ENCODE measurements around the gene USP17L19. TPM values are rescaled to one million over a fixed set of nuclear protein-coding genes. Genes with fewer than 3 reads are reported as not detected.
"Not testable (repeated sequence)": the region's sequence is repeated elsewhere in the genome, so short reads cannot be mapped to it uniquely, and the experiment has no call there.

USP17L19 gene, protein sequence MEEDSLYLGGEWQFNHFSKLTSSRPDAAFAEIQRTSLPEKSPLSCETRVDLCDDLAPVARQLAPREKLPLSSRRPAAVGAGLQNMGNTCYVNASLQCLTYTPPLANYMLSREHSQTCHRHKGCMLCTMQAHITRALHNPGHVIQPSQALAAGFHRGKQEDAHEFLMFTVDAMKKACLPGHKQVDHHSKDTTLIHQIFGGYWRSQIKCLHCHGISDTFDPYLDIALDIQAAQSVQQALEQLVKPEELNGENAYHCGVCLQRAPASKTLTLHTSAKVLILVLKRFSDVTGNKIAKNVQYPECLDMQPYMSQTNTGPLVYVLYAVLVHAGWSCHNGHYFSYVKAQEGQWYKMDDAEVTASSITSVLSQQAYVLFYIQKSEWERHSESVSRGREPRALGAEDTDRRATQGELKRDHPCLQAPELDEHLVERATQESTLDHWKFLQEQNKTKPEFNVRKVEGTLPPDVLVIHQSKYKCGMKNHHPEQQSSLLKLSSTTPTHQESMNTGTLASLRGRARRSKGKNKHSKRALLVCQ
- total RNA-seq = not detected in 2 replicates

DNA sequence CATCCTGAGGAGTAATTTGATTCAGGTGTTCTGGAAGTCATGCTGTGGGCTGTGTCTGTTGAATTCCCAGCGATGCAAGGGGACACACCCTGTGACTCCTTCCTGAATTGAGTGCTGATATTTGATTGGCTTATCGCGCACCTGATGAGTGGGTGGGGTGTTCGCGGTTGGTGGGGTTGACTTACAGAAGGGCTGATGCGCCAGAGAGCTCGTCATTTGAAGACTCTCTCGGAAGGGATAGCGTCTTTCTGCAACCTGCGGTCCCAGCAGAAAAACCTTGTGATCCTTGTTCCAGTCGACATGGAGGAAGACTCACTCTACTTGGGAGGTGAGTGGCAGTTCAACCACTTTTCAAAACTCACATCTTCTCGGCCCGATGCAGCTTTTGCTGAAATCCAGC, at the start of gene USP17L19:
TSS of gene USP17L19 (plus strand) at position 301 of the 400 bp plus-strand sequence. CDS start at position 301, 0 bp downstream.
- not testable (repeated sequence) for DNase-seq (ENCODE audit: low read depth)

DNA sequence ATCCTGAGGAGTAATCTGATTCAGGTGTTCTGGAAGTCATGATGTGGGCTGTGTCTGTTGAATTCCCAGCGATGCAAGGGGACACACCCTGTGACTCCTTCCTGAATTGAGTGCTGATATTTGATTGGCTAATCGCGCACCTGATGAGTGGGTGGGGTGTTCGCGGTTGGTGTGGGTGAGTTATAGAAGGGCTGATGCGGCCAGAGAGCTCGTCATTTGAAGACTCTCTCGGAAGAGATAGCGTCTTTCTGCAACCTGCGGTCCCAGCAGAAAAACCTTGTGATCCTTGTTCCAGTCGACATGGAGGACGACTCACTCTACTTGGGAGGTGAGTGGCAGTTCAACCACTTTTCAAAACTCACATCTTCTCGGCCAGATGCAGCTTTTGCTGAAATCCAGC, 42.8 kb upstream of the USP17L19 start, which contains the start of gene USP17L10:
TSS of gene USP17L10 (plus strand) at position 301 of the 400 bp plus-strand sequence. CDS start at position 301, 0 bp downstream.
- not testable (repeated sequence) for DNase-seq (ENCODE audit: low read depth)

DNA sequence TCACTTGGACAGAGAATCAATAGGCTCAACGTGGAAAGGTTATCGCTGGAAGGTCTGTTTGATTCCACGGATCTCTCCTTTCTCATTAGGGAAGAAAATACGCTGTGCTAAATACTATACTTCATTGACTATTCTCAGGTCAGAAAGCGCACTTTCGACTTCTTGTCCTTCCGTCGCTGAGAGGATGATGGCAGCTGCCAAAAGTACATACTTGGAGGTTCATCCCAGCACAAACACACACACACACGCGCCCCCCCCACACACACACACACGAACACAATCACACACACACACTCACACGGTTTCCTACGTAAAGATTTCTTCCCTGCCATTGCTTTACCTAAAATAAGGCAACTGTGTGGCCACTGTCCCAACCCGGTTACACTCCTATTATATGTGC, 38.5 kb upstream of the USP17L19 start:
- DNase-seq (ENCODE audit: low read depth) = not testable (repeated sequence)

DNA sequence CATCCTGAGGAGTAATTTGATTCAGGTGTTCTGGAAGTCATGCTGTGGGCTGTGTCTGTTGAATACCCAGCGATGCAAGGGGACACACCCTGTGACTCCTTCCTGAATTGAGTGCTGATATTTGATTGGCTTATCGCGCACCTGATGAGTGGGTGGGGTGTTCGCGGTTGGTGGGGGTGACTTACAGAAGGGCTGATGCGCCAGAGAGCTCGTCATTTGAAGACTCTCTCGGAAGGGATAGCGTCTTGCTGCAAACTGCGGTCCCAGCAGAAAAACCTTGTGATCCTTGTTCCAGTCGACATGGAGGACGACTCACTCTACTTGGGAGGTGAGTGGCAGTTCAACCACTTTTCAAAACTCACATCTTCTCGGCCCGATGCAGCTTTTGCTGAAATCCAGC, 38.1 kb upstream of the USP17L19 start, which contains the start of gene USP17L11:
TSS of gene USP17L11 (plus strand) at position 301 of the 400 bp plus-strand sequence. CDS start at position 301, 0 bp downstream.
- DNase-seq (ENCODE audit: low read depth) = not testable (repeated sequence)

DNA sequence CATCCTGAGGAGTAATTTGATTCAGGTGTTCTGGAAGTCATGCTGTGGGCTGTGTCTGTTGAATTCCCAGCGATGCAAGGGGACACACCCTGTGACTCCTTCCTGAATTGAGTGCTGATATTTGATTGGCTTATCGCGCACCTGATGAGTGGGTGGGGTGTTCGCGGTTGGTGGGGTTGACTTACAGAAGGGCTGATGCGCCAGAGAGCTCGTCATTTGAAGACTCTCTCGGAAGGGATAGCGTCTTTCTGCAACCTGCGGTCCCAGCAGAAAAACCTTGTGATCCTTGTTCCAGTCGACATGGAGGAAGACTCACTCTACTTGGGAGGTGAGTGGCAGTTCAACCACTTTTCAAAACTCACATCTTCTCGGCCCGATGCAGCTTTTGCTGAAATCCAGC, 33.3 kb upstream of the USP17L19 start, which contains the start of gene USP17L12:
TSS of gene USP17L12 (plus strand) at position 301 of the 400 bp plus-strand sequence. CDS start at position 301, 0 bp downstream.
- DNase-seq (ENCODE audit: low read depth) = not testable (repeated sequence)

DNA sequence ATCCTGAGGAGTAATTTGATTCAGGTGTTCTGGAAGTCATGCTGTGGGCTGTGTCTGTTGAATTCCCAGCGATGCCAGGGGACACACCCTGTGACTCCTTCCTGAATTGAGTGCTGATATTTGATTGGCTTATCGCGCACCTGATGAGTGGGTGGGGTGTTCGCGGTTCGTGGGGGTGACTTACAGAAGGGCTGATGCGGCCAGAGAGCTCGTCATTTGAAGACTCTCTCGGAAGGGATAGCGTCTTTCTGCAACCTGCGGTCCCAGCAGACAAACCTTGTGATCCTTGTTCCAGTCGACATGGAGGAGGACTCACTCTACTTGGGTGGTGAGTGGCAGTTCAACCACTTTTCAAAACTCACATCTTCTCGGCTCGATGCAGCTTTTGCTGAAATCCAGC, 28.6 kb upstream of the USP17L19 start, which contains the start of gene USP17L13:
TSS of gene USP17L13 (plus strand) at position 301 of the 400 bp plus-strand sequence. CDS start at position 301, 0 bp downstream.
- not testable (repeated sequence) for DNase-seq (ENCODE audit: low read depth)

DNA sequence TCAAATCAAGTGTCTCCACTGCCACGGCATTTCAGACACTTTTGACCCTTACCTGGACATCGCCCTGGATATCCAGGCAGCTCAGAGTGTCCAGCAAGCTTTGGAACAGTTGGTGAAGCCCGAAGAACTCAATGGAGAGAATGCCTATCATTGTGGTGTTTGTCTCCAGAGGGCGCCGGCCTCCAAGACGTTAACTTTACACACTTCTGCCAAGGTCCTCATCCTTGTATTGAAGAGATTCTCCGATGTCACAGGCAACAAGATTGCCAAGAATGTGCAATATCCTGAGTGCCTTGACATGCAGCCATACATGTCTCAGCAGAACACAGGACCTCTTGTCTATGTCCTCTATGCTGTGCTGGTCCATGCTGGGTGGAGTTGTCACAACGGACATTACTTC, 22.9 kb upstream of the USP17L19 start:
- not testable (repeated sequence) for DNase-seq (ENCODE audit: low read depth)

DNA sequence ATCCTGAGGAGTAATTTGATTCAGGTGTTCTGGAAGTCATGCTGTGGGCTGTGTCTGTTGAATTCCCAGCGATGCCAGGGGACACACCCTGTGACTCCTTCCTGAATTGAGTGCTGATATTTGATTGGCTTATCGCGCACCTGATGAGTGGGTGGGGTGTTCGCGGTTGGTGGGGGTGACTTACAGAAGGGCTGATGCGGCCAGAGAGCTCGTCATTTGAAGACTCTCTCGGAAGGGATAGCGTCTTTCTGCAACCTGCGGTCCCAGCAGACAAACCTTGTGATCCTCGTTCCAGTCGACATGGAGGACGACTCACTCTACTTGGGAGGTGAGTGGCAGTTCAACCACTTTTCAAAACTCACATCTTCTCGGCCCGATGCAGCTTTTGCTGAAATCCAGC, 19.1 kb upstream of the USP17L19 start, which contains the start of gene USP17L15:
TSS of gene USP17L15 (plus strand) at position 301 of the 400 bp plus-strand sequence. CDS start at position 301, 0 bp downstream.
- DNase-seq (ENCODE audit: low read depth) = not testable (repeated sequence)

DNA sequence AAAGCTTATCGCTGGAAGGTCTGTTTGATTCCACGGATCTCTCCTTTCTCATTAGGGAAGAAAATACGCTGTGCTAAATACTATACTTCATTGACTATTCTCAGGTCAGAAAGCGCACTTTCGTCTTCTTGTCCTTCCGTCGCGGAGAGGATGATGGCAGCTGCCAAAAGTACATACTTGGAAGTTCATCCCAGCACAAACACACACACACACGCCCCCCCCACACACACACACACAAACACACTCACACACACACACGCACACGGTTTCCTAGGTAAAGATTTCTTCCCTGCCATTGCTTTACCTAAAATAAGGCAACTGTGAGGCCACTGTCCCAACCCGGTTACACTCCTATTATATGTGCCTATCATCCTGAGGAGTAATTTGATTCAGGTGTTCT, 14.7 kb upstream of the USP17L19 start:
- DNase-seq (ENCODE audit: low read depth) = not testable (repeated sequence)

DNA sequence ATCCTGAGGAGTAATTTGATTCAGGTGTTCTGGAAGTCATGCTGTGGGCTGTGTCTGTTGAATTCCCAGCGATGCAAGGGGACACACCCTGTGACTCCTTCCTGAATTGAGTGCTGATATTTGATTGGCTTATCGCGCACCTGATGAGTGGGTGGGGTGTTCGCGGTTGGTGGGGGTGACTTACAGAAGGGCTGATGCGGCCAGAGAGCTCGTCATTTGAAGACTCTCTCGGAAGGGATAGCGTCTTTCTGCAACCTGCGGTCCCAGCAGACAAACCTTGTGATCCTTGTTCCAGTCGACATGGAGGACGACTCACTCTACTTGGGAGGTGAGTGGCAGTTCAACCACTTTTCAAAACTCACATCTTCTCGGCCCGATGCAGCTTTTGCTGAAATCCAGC, 9.6 kb upstream of the USP17L19 start, which contains the start of gene USP17L17:
TSS of gene USP17L17 (plus strand) at position 301 of the 400 bp plus-strand sequence. CDS start at position 301, 0 bp downstream.
- DNase-seq (ENCODE audit: low read depth) = not testable (repeated sequence)

DNA sequence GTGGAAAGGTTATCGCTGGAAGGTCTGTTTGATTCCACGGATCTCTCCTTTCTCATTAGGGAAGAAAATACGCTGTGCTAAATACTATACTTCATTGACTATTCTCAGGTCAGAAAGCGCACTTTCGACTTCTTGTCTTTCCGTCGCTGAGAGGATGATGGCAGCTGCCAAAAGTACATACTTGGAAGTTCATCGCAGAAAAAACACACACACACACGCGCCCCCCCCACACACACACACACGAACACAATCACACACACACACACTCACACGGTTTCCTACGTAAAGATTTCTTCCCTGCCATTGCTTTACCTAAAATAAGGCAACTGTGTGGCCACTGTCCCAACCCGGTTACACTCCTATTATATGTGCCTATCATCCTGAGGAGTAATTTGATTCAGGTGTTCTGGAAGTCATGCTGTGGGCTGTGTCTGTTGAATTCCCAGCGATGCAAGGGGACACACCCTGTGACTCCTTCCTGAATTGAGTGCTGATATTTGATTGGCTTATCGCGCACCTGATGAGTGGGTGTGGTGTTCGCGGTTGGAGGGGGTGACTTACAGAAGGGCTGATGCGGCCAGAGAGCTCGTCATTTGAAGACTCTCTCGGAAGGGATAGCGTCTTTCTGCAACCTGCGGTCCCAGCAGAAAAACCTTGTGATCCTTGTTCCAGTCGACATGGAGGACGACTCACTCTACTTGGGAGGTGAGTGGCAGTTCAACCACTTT, 5.1 kb upstream of the USP17L19 start, which contains the start of gene USP17L18:
TSS of gene USP17L18 (plus strand) at position 678 of the 728 bp plus-strand sequence. CDS start at position 678, 0 bp downstream.
- peak; percentile 1 for DNase-seq (ENCODE audit: low read depth)

DNA sequence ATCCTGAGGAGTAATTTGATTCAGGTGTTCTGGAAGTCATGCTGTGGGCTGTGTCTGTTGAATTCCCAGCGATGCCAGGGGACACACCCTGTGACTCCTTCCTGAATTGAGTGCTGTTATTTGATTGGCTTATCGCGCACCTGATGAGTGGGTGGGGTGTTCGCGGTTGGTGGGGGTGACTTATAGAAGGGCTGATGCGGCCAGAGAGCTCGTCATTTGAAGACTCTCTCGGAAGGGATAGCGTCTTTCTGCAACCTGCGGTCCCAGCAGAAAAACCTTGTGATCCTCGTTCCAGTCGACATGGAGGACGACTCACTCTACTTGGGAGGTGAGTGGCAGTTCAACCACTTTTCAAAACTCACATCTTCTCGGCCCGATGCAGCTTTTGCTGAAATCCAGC, 4.6 kb downstream of the USP17L19 start, which contains the start of gene USP17L20:
TSS of gene USP17L20 (plus strand) at position 301 of the 400 bp plus-strand sequence. CDS start at position 301, 0 bp downstream.
- not testable (repeated sequence) for DNase-seq (ENCODE audit: low read depth)

DNA sequence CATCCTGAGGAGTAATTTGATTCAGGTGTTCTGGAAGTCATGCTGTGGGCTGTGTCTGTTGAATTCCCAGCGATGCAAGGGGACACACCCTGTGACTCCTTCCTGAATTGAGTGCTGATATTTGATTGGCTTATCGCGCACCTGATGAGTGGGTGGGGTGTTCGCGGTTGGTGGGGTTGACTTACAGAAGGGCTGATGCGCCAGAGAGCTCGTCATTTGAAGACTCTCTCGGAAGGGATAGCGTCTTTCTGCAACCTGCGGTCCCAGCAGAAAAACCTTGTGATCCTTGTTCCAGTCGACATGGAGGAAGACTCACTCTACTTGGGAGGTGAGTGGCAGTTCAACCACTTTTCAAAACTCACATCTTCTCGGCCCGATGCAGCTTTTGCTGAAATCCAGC, 9.4 kb downstream of the USP17L19 start, which contains the start of gene USP17L21:
TSS of gene USP17L21 (plus strand) at position 301 of the 400 bp plus-strand sequence. CDS start at position 301, 0 bp downstream.
- DNase-seq (ENCODE audit: low read depth) = not testable (repeated sequence)

DNA sequence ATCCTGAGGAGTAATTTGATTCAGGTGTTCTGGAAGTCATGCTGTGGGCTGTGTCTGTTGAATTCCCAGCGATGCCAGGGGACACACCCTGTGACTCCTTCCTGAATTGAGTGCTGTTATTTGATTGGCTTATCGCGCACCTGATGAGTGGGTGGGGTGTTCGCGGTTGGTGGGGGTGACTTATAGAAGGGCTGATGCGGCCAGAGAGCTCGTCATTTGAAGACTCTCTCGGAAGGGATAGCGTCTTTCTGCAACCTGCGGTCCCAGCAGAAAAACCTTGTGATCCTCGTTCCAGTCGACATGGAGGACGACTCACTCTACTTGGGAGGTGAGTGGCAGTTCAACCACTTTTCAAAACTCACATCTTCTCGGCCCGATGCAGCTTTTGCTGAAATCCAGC, 14.1 kb downstream of the USP17L19 start, which contains the start of gene USP17L22:
TSS of gene USP17L22 (plus strand) at position 301 of the 400 bp plus-strand sequence. CDS start at position 301, 0 bp downstream.
- not testable (repeated sequence) for DNase-seq (ENCODE audit: low read depth)

DNA sequence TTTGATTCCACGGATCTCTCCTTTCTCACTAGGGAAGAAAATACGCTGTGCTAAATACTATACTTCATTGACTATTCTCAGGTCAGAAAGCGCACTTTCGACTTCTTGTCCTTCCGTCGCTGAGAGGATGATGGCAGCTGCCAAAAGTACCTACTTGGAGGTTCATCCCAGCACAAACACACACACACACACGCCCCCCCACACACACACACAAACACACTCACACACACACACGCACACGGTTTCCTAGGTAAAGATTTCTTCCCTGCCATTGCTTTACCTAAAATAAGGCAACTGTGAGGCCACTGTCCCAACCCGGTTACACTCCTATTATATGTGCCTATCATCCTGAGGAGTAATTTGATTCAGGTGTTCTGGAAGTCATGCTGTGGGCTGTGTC, 18.5 kb downstream of the USP17L19 start:
- not testable (repeated sequence) for DNase-seq (ENCODE audit: low read depth)

Other genes starting within 250 kb of the USP17L19 start
- gene FAM90A26, start 83.0 kb upstream of the USP17L19 start, total RNA-seq = not detected in 2 replicates
- gene USP17L10, start 42.7 kb upstream of the USP17L19 start, total RNA-seq = not detected in 2 replicates
- not detected in 2 replicates for gene USP17L11, start 38.0 kb upstream of the USP17L19 start, total RNA-seq
- gene USP17L12, start 33.2 kb upstream of the USP17L19 start, total RNA-seq = not detected in 2 replicates
- gene USP17L13, start 28.5 kb upstream of the USP17L19 start, total RNA-seq = not detected in 2 replicates
- gene USP17L15, start 19.0 kb upstream of the USP17L19 start, total RNA-seq = not detected in 2 replicates
- not detected in 2 replicates for gene USP17L17, start 9.5 kb upstream of the USP17L19 start, total RNA-seq
- gene USP17L18, start 4.7 kb upstream of the USP17L19 start, total RNA-seq = not detected in 2 replicates
- not detected in 2 replicates for gene USP17L20, start 4.7 kb downstream of the USP17L19 start, total RNA-seq
- not detected in 2 replicates for gene USP17L21, start 9.5 kb downstream of the USP17L19 start, total RNA-seq
- not detected in 2 replicates for gene USP17L22, start 14.2 kb downstream of the USP17L19 start, total RNA-seq
- not detected in 2 replicates for gene USP17L24, start 71.8 kb downstream of the USP17L19 start, total RNA-seq
- gene USP17L25, start 76.5 kb downstream of the USP17L19 start, total RNA-seq = not detected in 2 replicates
- not detected in 2 replicates for gene USP17L26, start 81.3 kb downstream of the USP17L19 start, total RNA-seq
- not detected in 2 replicates for gene USP17L5, start 86.0 kb downstream of the USP17L19 start, total RNA-seq
- not detected in 2 replicates for gene USP17L27, start 90.8 kb downstream of the USP17L19 start, total RNA-seq
- gene USP17L28, start 95.5 kb downstream of the USP17L19 start, total RNA-seq = not detected in 2 replicates
- gene USP17L29, start 100.3 kb downstream of the USP17L19 start, total RNA-seq = not detected in 2 replicates
- gene USP17L30, start 109.8 kb downstream of the USP17L19 start, total RNA-seq = not detected in 2 replicates
- not detected in 2 replicates for gene DEFB131A, start 191.0 kb downstream of the USP17L19 start, total RNA-seq

All from renal cortical epithelial cell (primary cell).